HEK293 (cell line): ENCODE results near the gene INTS2.

Source experiments
- BCL11A ChIP-seq: fragments of 450-650 bp; formaldehyde crosslinking; IDR thresholded peaks from 2 replicates; pipeline ENCODE4 v1.5.1; 2016; ENCODE audit warnings: low read depth, missing biosample characterization, missing genetic modification characterization
- SCRT1 ChIP-seq: fragments of 450-650 bp; formaldehyde crosslinking; IDR thresholded peaks from 2 replicates; pipeline ENCODE4 v1.5.1; 2016; ENCODE audit warnings: missing biosample characterization, missing genetic modification characterization, borderline replicate concordance
- ZBTB8A ChIP-seq: fragments of 450-650 bp; formaldehyde crosslinking; IDR thresholded peaks from 2 replicates; pipeline ENCODE4 v1.5.1; 2016; ENCODE audit warnings: missing biosample characterization, missing genetic modification characterization
- ZNF121 ChIP-seq: fragments of 450-650 bp; formaldehyde crosslinking; IDR thresholded peaks from 2 replicates; pipeline ENCODE4 v1.5.1; 2016; ENCODE audit warnings: missing biosample characterization, missing genetic modification characterization
- ZNF19 ChIP-seq: fragments of 450-650 bp; formaldehyde crosslinking; IDR thresholded peaks from 2 replicates; pipeline ENCODE4; 2016; ENCODE audit warnings: missing biosample characterization, missing genetic modification characterization, low read depth
- TF ChIP-seq, protein P1 (sequence below): fragments of 450-650 bp; formaldehyde crosslinking; IDR thresholded peaks from 2 replicates; pipeline ENCODE4 v1.5.1; 2016; ENCODE audit warnings: missing biosample characterization, missing genetic modification characterization
- TF ChIP-seq, protein P2 (sequence below): fragments of 450-650 bp; IDR thresholded peaks from 2 replicates; pipeline ENCODE4 v1.5.1; 2018; ENCODE audit warnings: missing biosample characterization, mild to moderate bottlenecking, missing genetic modification characterization
- TF ChIP-seq, protein P3 (sequence below): fragments of 450-650 bp; formaldehyde crosslinking; conservative IDR thresholded peaks from 2 replicates; pipeline ENCODE4 v1.5.1; 2016; ENCODE audit warnings: low read depth, missing biosample characterization, missing genetic modification characterization

DNA sequence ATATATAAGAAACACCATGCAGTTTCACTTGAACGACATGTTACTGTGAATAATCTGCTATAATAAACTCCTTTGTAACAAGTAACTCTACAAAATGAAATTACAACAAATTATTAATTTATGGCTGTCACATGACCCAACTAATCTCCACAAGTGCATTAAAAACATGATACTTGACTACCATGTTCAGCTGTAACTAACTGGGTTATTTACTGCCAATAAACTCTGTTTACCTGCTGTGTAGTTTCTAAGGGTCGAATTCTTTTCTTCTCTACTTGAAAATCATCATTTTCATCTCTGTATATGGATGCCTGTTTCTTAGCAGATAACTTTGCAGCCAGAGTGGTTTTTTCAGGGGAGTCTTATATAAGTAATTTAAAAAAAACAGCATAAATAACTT is 78.9 kb downstream of the INTS2 start:
- TF ChIP-seq, protein P1, sequence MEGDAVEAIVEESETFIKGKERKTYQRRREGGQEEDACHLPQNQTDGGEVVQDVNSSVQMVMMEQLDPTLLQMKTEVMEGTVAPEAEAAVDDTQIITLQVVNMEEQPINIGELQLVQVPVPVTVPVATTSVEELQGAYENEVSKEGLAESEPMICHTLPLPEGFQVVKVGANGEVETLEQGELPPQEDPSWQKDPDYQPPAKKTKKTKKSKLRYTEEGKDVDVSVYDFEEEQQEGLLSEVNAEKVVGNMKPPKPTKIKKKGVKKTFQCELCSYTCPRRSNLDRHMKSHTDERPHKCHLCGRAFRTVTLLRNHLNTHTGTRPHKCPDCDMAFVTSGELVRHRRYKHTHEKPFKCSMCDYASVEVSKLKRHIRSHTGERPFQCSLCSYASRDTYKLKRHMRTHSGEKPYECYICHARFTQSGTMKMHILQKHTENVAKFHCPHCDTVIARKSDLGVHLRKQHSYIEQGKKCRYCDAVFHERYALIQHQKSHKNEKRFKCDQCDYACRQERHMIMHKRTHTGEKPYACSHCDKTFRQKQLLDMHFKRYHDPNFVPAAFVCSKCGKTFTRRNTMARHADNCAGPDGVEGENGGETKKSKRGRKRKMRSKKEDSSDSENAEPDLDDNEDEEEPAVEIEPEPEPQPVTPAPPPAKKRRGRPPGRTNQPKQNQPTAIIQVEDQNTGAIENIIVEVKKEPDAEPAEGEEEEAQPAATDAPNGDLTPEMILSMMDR (tag by site-specific recombination): no peak
- no peak for TF ChIP-seq ZBTB8A (tag by site-specific recombination)
- TF ChIP-seq, protein P2, sequence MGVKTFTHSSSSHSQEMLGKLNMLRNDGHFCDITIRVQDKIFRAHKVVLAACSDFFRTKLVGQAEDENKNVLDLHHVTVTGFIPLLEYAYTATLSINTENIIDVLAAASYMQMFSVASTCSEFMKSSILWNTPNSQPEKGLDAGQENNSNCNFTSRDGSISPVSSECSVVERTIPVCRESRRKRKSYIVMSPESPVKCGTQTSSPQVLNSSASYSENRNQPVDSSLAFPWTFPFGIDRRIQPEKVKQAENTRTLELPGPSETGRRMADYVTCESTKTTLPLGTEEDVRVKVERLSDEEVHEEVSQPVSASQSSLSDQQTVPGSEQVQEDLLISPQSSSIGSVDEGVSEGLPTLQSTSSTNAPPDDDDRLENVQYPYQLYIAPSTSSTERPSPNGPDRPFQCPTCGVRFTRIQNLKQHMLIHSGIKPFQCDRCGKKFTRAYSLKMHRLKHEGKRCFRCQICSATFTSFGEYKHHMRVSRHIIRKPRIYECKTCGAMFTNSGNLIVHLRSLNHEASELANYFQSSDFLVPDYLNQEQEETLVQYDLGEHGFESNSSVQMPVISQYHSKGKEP (tag by site-specific recombination): no peak
- TF ChIP-seq BCL11A (tag by site-specific recombination): no peak
- no peak for TF ChIP-seq ZNF121 (tag by site-specific recombination)
- no peak for TF ChIP-seq SCRT1 (tag by site-specific recombination)
- TF ChIP-seq ZNF19 (tag by site-specific recombination): no peak
- TF ChIP-seq, protein P3, sequence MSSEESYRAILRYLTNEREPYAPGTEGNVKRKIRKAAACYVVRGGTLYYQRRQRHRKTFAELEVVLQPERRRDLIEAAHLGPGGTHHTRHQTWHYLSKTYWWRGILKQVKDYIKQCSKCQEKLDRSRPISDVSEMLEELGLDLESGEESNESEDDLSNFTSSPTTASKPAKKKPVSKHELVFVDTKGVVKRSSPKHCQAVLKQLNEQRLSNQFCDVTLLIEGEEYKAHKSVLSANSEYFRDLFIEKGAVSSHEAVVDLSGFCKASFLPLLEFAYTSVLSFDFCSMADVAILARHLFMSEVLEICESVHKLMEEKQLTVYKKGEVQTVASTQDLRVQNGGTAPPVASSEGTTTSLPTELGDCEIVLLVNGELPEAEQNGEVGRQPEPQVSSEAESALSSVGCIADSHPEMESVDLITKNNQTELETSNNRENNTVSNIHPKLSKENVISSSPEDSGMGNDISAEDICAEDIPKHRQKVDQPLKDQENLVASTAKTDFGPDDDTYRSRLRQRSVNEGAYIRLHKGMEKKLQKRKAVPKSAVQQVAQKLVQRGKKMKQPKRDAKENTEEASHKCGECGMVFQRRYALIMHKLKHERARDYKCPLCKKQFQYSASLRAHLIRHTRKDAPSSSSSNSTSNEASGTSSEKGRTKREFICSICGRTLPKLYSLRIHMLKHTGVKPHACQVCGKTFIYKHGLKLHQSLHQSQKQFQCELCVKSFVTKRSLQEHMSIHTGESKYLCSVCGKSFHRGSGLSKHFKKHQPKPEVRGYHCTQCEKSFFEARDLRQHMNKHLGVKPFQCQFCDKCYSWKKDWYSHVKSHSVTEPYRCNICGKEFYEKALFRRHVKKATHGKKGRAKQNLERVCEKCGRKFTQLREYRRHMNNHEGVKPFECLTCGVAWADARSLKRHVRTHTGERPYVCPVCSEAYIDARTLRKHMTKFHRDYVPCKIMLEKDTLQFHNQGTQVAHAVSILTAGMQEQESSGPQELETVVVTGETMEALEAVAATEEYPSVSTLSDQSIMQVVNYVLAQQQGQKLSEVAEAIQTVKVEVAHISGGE (tag by site-specific recombination): no peak
